Trophoblast cell (in vitro differentiated cells and primary cell): Measurements from ENCODE around the gene MS4A18. TPM values are rescaled to one million over a fixed set of nuclear protein-coding genes. Genes with fewer than 3 reads are reported as not detected.
A peak's percentile ranks its signal among the peaks of the same experiment; 100 is the strongest.
"Not testable (repeated sequence)": the region's sequence is repeated elsewhere in the genome, so short reads cannot be mapped to it uniquely, and the experiment has no call there.

Experiments
- DNase-seq, 2 donors: peaks; one replicate each; pipeline ENCODE4 v3.0.0-alpha.2; 2016
- H2AFZ ChIP-seq: 2 replicates; pipeline ENCODE4 v1.6.1; 2013; ENCODE audit warnings: low read length, moderate library complexity, mild to moderate bottlenecking; ENCODE audit not compliant: insufficient read depth, poor library complexity
- H2AK5ac ChIP-seq: 2 replicates; pipeline ENCODE4 v1.6.1; 2013; ENCODE audit warnings: mild to moderate bottlenecking, low read length
- H2BK120ac ChIP-seq: 2 replicates; pipeline ENCODE4 v1.6.1; 2013; ENCODE audit warnings: low read length, mild to moderate bottlenecking, moderate library complexity; ENCODE audit not compliant: insufficient read depth, poor library complexity
- H2BK12ac ChIP-seq: 2 replicates; pipeline ENCODE4 v1.6.1; 2013; ENCODE audit warnings: mild to moderate bottlenecking, low read length, moderate library complexity
- H2BK5ac ChIP-seq: 2 replicates; pipeline ENCODE4 v1.6.1; 2013; ENCODE audit warnings: low read length, low read depth, moderate library complexity, mild to moderate bottlenecking; ENCODE audit not compliant: poor library complexity
- H3K14ac ChIP-seq: 2 replicates; pipeline ENCODE4 v1.6.1; 2013; ENCODE audit warnings: mild to moderate bottlenecking, low read length
- H3K18ac ChIP-seq: 2 replicates; pipeline ENCODE4 v1.6.1; 2013; ENCODE audit warnings: mild to moderate bottlenecking, low read length
- H3K23ac ChIP-seq: 2 replicates; pipeline ENCODE4 v1.6.1; 2013; ENCODE audit warnings: low read length
- H3K27ac ChIP-seq: 2 replicates; pipeline ENCODE4 v1.5.1; 2013; ENCODE audit warnings: low read depth, mild to moderate bottlenecking, inconsistent platforms, low read length, moderate library complexity
- H3K27me3 ChIP-seq: 2 replicates; pipeline ENCODE4 v1.6.1; 2013; ENCODE audit warnings: inconsistent platforms, mild to moderate bottlenecking, low read length, moderate library complexity; ENCODE audit not compliant: insufficient read depth
- H3K36me3 ChIP-seq, 2 experiments: 1 replicate in 1 of 2; 2 replicates in 1 of 2; pipeline ENCODE4 v1.6.1; 2013; ENCODE audit warnings: low read length in 2 of 2, mild to moderate bottlenecking in 2 of 2, moderate library complexity in 1 of 2; ENCODE audit not compliant: insufficient read depth in 2 of 2, control insufficient read depth in 1 of 2
- H3K4ac ChIP-seq: 2 replicates; pipeline ENCODE4 v1.6.1; 2013; ENCODE audit warnings: low read depth, mild to moderate bottlenecking, low read length, moderate library complexity
- H3K4me1 ChIP-seq, 2 experiments: 1 replicate in 1 of 2; 2 replicates in 1 of 2; pipeline ENCODE4 v1.6.1; 2013; ENCODE audit warnings: low read length in 2 of 2, mild to moderate bottlenecking in 2 of 2, moderate library complexity in 1 of 2; ENCODE audit not compliant: insufficient read depth in 2 of 2, control insufficient read depth in 1 of 2
- H3K4me2 ChIP-seq: 2 replicates; pipeline ENCODE4 v1.6.1; 2013; ENCODE audit warnings: inconsistent platforms, mild to moderate bottlenecking, low read length, moderate library complexity
- H3K4me3 ChIP-seq: 2 replicates; pipeline ENCODE4 v1.5.1; 2013; ENCODE audit warnings: mild to moderate bottlenecking, low read depth, low read length, inconsistent platforms
- H3K79me1 ChIP-seq: one replicate; pipeline ENCODE4 v1.6.1; 2013; ENCODE audit warnings: low read length
- H3K79me2 ChIP-seq: 2 replicates; pipeline ENCODE4 v1.6.1; 2013; ENCODE audit warnings: low read length, mild to moderate bottlenecking; ENCODE audit not compliant: control insufficient read depth, insufficient read depth, poor library complexity
- H3K9ac ChIP-seq: 2 replicates; pipeline ENCODE4 v1.6.1; 2013; ENCODE audit warnings: mild to moderate bottlenecking, low read length
- H3K9me3 ChIP-seq: 2 replicates; pipeline ENCODE4 v1.6.1; 2013; ENCODE audit warnings: low read depth, mild to moderate bottlenecking, control low read depth, inconsistent platforms, low read length; ENCODE audit not compliant: insufficient read depth
- H4K12ac ChIP-seq: 2 replicates; pipeline ENCODE4 v1.6.1; 2013; ENCODE audit warnings: low read depth, mild to moderate bottlenecking, low read length, moderate library complexity
- H4K8ac ChIP-seq: 2 replicates; pipeline ENCODE4 v1.6.1; 2013; ENCODE audit warnings: low read depth, mild to moderate bottlenecking, low read length, moderate library complexity
- H4K91ac ChIP-seq: one replicate; pipeline ENCODE4 v1.6.1; 2013; ENCODE audit warnings: low read depth, mild to moderate bottlenecking, low read length, moderate library complexity
- WGBS: extraction: QIAGEN DNeasy Blood & Tissue Kit; methylation state at CpG from one replicate; pipeline ENCODE4 v1.1.7; 2013; ENCODE audit warnings: missing lambda C conversion rate; ENCODE audit not compliant: insufficient read length, insufficient coverage; ENCODE audit errors: extremely low coverage; 5-methylcytosine and 5-hydroxymethylcytosine counted together
- polyA plus RNA-seq: library from polyadenylated mRNA; stranded (reverse); fragments of 200-250 nt; gene quantifications from 2 replicates; pipeline ENCODE4 v1.2.3, GENCODE V29; 2013

The MS4A18 gene
- 0.08 TPM in 2 replicates for polyA plus RNA-seq

GRCh38 chr11:60724420-60724819, at the start of gene MS4A18:
MS4A18 (plus strand) TSS chr11:60724720.
- Histone ChIP-seq H4K12ac (no peak within 1 kb of the TSS), H4K8ac (no peak within 1 kb of the TSS), H3K4ac (no peak within 1 kb of the TSS), H2AK5ac (no peak within 1 kb of the TSS), H3K4me3 (no peak within 1 kb of the TSS), H2AFZ (no peak within 1 kb of the TSS), H4K91ac (no peak within 1 kb of the TSS), H3K4me1 (no peaks in the 10 kb centered on the region), H3K36me3 (no peaks in the 10 kb centered on the region), H3K18ac (no peak within 1 kb of the TSS), H3K27me3 (no peaks in the 10 kb centered on the region), H3K79me1 (no peaks in the 10 kb centered on the region), H3K9me3 (no peaks in the 10 kb centered on the region), H3K27ac (no peak within 1 kb of the TSS), H2BK120ac (no peak within 1 kb of the TSS), H3K14ac (no peak within 1 kb of the TSS), H3K9ac (peak within 1 kb of the TSS; percentile 8), H3K79me2 (no peaks in the 10 kb centered on the region), H3K23ac (no peak within 1 kb of the TSS), H3K4me2 (no peak within 1 kb of the TSS), H2BK12ac (no peak within 1 kb of the TSS), H2BK5ac (no peak within 1 kb of the TSS)
- no CpG with 5 or more reads among the region's 3 CpGs for WGBS
- DNase-seq, result no peak

GRCh38 chr11:60678231-60678630, 46.3 kb upstream of the MS4A18 start:
- not testable (repeated sequence) for H4K12ac ChIP-seq, H3K27ac ChIP-seq, H3K4me3 ChIP-seq, H3K27me3 ChIP-seq, H2BK120ac ChIP-seq, H2AFZ ChIP-seq, H3K9me3 ChIP-seq, H4K91ac ChIP-seq, H3K79me1 ChIP-seq, H4K8ac ChIP-seq, H3K36me3 ChIP-seq, DNase-seq, H3K23ac ChIP-seq, H2BK5ac ChIP-seq, H2BK12ac ChIP-seq, H3K4ac ChIP-seq, H3K4me2 ChIP-seq, H3K79me2 ChIP-seq, H3K4me1 ChIP-seq, H2AK5ac ChIP-seq, H3K9ac ChIP-seq, H3K18ac ChIP-seq, H3K14ac ChIP-seq
- WGBS, result no CpG with 5 or more reads among the region's 2 CpGs

- no peak overlapping the region for H2BK120ac ChIP-seq
- H2AFZ ChIP-seq, result no peak overlapping the region
- no peak overlapping the region for H2BK12ac ChIP-seq
- H2BK5ac ChIP-seq, result no peak overlapping the region
- H3K18ac ChIP-seq, result no peak overlapping the region
- H3K4me1 ChIP-seq, result no peaks in the 10 kb centered on the region
- no peak overlapping the region for H3K9ac ChIP-seq
- no peak overlapping the region for H4K12ac ChIP-seq
- H3K36me3 ChIP-seq, result no peaks in the 10 kb centered on the region
- H3K14ac ChIP-seq, result no peak overlapping the region
- H3K4me2 ChIP-seq, result no peak overlapping the region
- DNase-seq, result no peak
- H3K9me3 ChIP-seq, result peaks cover 7% of the 10 kb centered on the region
- no peaks in the 10 kb centered on the region for H3K27me3 ChIP-seq
- no peak overlapping the region for H2AK5ac ChIP-seq
- H3K23ac ChIP-seq, result no peak overlapping the region
- no peak overlapping the region for H3K4ac ChIP-seq
- H4K91ac ChIP-seq, result no peak overlapping the region
- no peak overlapping the region for H3K4me3 ChIP-seq
- no peaks in the 10 kb centered on the region for H3K79me1 ChIP-seq
- no peaks in the 10 kb centered on the region for H3K79me2 ChIP-seq
- no peak overlapping the region for H3K27ac ChIP-seq
- H4K8ac ChIP-seq, result no peak overlapping the region
These were observed 44.6 kb upstream of the MS4A18 start for GRCh38 chr11:60679879-60680278.

GRCh38 chr11:60680455-60681119, 43.9 kb upstream of the MS4A18 start:
- Histone ChIP-seq H3K4me1 (no peaks in the 10 kb centered on the region), H3K27me3 (no peaks in the 10 kb centered on the region), H2AFZ (no peak overlapping the region), H3K18ac (no peak overlapping the region), H2AK5ac (no peak overlapping the region), H3K79me2 (no peaks in the 10 kb centered on the region), H3K4me3 (no peak overlapping the region), H3K27ac (no peak overlapping the region), H3K9me3 (peaks cover 7% of the 10 kb centered on the region), H3K4ac (no peak overlapping the region), H3K23ac (no peak overlapping the region), H2BK5ac (no peak overlapping the region), H3K4me2 (no peak overlapping the region), H4K12ac (no peak overlapping the region), H3K14ac (no peak overlapping the region), H3K9ac (no peak overlapping the region), H2BK120ac (no peak overlapping the region), H2BK12ac (no peak overlapping the region), H4K91ac (no peak overlapping the region), H4K8ac (no peak overlapping the region), H3K36me3 (no peaks in the 10 kb centered on the region), H3K79me1 (no peaks in the 10 kb centered on the region)
- DNase-seq, result no peak
- no CpG with 5 or more reads among the region's 3 CpGs for whole genome bisulfite sequencing
